HL-60 (cell line): ENCODE data around the gene DIP2A.
A peak's percentile ranks its signal among the peaks of the same experiment; 100 is the strongest.

Experiments
- DNase-seq, 2 experiments: peaks; one replicate each; pipeline ENCODE4 v3.0.0-alpha.2; 2010 to 2020; ENCODE audit warnings: low read depth in 1 of 2, low spot score in 1 of 2
- H3K27ac ChIP-seq: fragments of 250-450 bp; sonication (Bioruptor Pico); replicated peaks from 2 replicates; pipeline ENCODE4 v1.5.1; 2020; ENCODE audit warnings: mild to moderate bottlenecking, moderate library complexity
- H3K27me3 ChIP-seq: fragments of 250-450 bp; sonication (Bioruptor Pico); 2 replicates; pipeline ENCODE4 v1.5.1; 2021; ENCODE audit warnings: mild to moderate bottlenecking, moderate library complexity; ENCODE audit not compliant: insufficient read depth, poor library complexity, severe bottlenecking
- H3K4me3 ChIP-seq: replicated peaks from 2 replicates; pipeline ENCODE4 v1.5.1; 2011; ENCODE audit warnings: mild to moderate bottlenecking, control low read depth, low read length; ENCODE audit not compliant: insufficient read depth
- CTCF ChIP-seq: IDR thresholded peaks from one replicate; pipeline ENCODE4 v1.5.1; 2011; ENCODE audit warnings: low read length, control low read depth, inconsistent platforms; ENCODE audit not compliant: insufficient read depth
- GABPA ChIP-seq: IDR thresholded peaks from 2 replicates; pipeline ENCODE4 v1.6.1; 2012; ENCODE audit warnings: low read depth
- POLR2AphosphoS5 ChIP-seq: IDR thresholded peaks from 2 replicates; pipeline ENCODE4 v1.6.1; 2012; ENCODE audit warnings: low read depth
- REST ChIP-seq: IDR thresholded peaks from 2 replicates; pipeline ENCODE4 v1.6.1; 2012; ENCODE audit warnings: low read depth; ENCODE audit not compliant: insufficient replicate concordance
- SPI1 ChIP-seq: IDR thresholded peaks from 2 replicates; pipeline ENCODE4 v1.6.1; 2012; ENCODE audit warnings: low read depth, mild to moderate bottlenecking, borderline replicate concordance

Gene DIP2A

GRCh38 chr21:46562472-46562871, 103.8 kb downstream of the DIP2A start:
- H3K27me3 ChIP-seq: no peaks in the 10 kb centered on the region
- no peak overlapping the region for H3K27ac ChIP-seq
- TF ChIP-seq REST: no peak
- TF ChIP-seq CTCF: no peak
- TF ChIP-seq GABPA: no peak
- no peak for DNase-seq
- H3K4me3 ChIP-seq: no peak overlapping the region

- no peak overlapping the region for H3K27ac ChIP-seq
- H3K27me3 ChIP-seq: no peaks in the 10 kb centered on the region
- peak; percentile 29 to 33 for DNase-seq
- TF ChIP-seq POLR2AphosphoS5 (peak; percentile 21; the same call in 1 of the 2 replicates), REST (no peak)
- H3K4me3 ChIP-seq: no peak overlapping the region
These were observed 104.4 kb downstream of the DIP2A start for GRCh38 chr21:46562964-46563607.

GRCh38 chr21:46564391-46564790, 105.7 kb downstream of the DIP2A start:
- Histone ChIP-seq H3K27me3 (no peaks in the 10 kb centered on the region), H3K27ac (no peak overlapping the region), H3K4me3 (no peak overlapping the region)
- TF ChIP-seq SPI1 (no peak), CTCF (no peak), GABPA (no peak), REST (no peak), POLR2AphosphoS5 (no peak)
- DNase-seq: no peak
